Small intestine (tissue), 7 donors: ENCODE data around the gene EXOC3L2. TPM values are rescaled to one million over a fixed set of nuclear protein-coding genes. Genes with fewer than 3 reads are reported as not detected.
A peak's percentile ranks its signal among the peaks of the same experiment; 100 is the strongest.

Source experiments
- DNase-seq, 2 donors: peaks; one replicate each; pipeline versions ENCODE4 v3.0.0 to v3.0.0-alpha.2; 2013
- FAIRE-seq: peaks from 2 replicates; lab custom pipeline; 2012; peaks lifted over from hg19 to GRCh38; lab: Jason Lieb, UNC
- H3K27ac ChIP-seq, 3 donors: one replicate each; pipeline ENCODE4 v1.5.1; 2013; ENCODE audit warnings: low read length in 2 of 3, mild to moderate bottlenecking in 2 of 3, control low read depth in 1 of 3, inconsistent platforms in 1 of 3, low read depth in 1 of 3, moderate library complexity in 1 of 3
- H3K27me3 ChIP-seq, 3 donors: one replicate each; pipeline ENCODE4 v1.6.1; 2013; ENCODE audit warnings: low read length in 3 of 3, inconsistent platforms in 1 of 3; ENCODE audit not compliant: control insufficient read depth in 3 of 3, insufficient read depth in 3 of 3
- H3K36me3 ChIP-seq, 3 donors: one replicate each; pipeline ENCODE4 v1.6.1; 2013; ENCODE audit warnings: low read length in 3 of 3, inconsistent platforms in 1 of 3, low read depth in 1 of 3, mild to moderate bottlenecking in 1 of 3, moderate library complexity in 1 of 3; ENCODE audit not compliant: control insufficient read depth in 3 of 3, insufficient read depth in 2 of 3
- H3K4me1 ChIP-seq, 3 donors: one replicate each; pipeline ENCODE4 v1.6.1; 2013; ENCODE audit warnings: low read length in 2 of 3, inconsistent platforms in 1 of 3, low read depth in 1 of 3, mild to moderate bottlenecking in 1 of 3, moderate library complexity in 1 of 3; ENCODE audit not compliant: control insufficient read depth in 3 of 3, insufficient read depth in 2 of 3
- H3K4me3 ChIP-seq, 3 donors: one replicate each; pipeline ENCODE4 v1.5.1; 2013; ENCODE audit warnings: low read length in 3 of 3, control low read depth in 1 of 3, inconsistent platforms in 1 of 3, low read depth in 1 of 3, mild to moderate bottlenecking in 1 of 3, moderate library complexity in 1 of 3
- H3K9me3 ChIP-seq, 2 donors: one replicate each; pipeline ENCODE4 v1.6.1; 2013; ENCODE audit warnings: low read depth in 1 of 2, low read length in 1 of 2; ENCODE audit not compliant: control insufficient read depth in 2 of 2, insufficient read depth in 1 of 2
- WGBS, 3 donors: extraction: QIAGEN DNeasy Blood & Tissue Kit; methylation state at CpG; one replicate each; pipeline ENCODE4 v1.1.7; 2013; 5-methylcytosine and 5-hydroxymethylcytosine counted together
- polyA plus RNA-seq, 4 donors: library from polyadenylated mRNA; stranded (reverse) in 3 of 4; unstranded in 1 of 4; fragments of 200-250 nt in 3 of 4; fragments of 120-200 nt in 1 of 4; gene quantifications; one replicate each; pipeline versions ENCODE4 v1.2.1 to v1.2.3, GENCODE V29; 2013
- donor health status: healthy with polysubstance abuse.
- donor health status: control.
- donor health status: control.
- donor health status: Bipolar disorder and iron deficiency.
- donor health status: healthy.

EXOC3L2 gene
- polyA plus RNA-seq, 4 donors, result 0.22 to 2.7 (median 2.1) TPM

DNA sequence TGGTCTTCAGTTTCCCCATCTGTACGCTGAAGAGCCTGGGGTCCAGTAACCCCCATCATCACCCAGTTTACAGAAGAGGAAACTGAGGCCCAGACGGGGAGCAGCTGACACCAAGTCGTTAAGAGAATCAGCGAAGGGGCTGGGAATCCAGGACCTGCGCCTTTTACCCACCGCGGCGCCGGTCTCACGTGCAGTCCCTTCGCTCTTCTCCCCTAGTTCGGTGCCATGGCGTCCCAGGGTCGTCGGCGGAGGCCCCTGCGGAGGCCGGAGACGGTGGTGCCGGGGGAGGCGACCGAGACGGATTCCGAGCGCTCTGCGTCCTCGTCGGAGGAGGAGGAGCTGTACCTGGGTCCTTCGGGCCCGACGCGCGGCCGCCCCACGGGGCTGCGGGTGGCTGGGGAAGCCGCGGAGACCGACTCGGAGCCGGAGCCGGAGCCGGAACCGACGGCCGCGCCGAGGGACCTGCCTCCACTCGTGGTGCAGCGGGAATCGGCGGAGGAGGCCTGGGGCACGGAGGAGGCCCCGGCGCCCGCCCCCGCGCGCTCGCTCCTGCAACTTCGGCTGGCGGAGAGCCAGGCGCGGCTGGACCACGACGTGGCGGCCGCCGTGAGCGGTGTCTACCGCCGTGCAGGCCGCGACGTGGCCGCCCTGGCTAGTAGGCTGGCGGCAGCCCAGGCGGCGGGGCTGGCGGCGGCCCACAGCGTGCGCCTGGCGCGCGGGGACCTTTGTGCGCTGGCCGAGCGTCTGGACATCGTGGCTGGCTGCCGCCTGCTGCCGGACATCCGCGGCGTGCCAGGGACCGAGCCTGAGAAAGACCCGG, 65.9 kb downstream of the EXOC3L2 start:
- DNase-seq (peak in 1 of 2 donors; percentile 77), FAIRE-seq (no peak)
- WGBS, 3 donors, result 1 to 2% (median 1%) methylated on average over 48 to 97 of the region's 97 CpGs

DNA sequence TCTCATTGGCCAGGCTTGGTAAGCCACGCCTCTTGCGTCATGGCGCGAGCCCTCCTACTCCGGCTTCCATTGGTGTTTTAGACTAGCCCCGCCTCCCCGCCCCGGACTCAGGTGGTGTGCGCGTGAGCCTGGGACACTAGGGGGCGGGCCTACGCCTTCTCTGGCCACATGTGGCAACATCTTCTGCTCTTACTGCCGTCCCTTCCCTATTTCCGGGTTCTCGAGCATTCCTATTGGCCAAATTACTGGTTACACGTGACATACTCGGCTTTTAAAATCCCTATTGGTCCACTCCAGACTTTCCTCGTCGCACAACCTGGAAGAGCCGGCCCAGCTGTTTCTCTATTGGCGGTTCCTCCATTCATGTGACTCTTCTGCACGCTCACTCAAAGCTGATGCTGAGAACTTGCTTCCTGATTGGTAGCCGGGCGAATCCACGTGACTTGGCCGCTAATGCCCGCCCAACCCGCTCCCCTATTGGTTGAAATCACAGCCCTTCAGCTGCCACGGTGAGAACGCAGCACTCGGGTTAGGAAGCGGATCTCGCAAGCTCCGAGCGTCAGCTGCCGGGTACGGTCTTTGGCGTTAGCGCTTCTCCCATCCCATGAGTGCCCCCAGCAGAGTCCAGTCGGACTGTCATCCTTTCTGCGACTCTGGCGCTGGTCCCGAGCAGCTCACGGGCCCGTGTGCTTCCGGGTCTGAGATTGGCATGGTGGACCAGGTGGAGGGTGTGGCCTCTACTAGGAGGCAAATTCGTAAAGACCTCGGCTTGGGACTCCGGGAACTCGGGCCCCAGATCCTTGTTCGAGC, 66.7 kb downstream of the EXOC3L2 start, which contains the start of gene BLOC1S3:
Gene BLOC1S3, plus strand, starts transcription at position 523 of the 810 bp plus-strand sequence. CDS start 513 bp downstream, outside the sequence.
- H3K4me1 ChIP-seq, result peaks cover 0 to 13% (median 12%) of the 10 kb centered on the region in 3 donors
- H3K27me3 ChIP-seq, result no peaks in the 10 kb centered on the region
- FAIRE-seq (peak; percentile 73), DNase-seq (peak; percentile 100)
- peak within 1 kb of the TSS; percentile 74 to 96 (median 86) for H3K4me3 ChIP-seq
- peaks cover 0 to 22% (median 2%) of the 10 kb centered on the region in 3 donors for H3K36me3 ChIP-seq
- WGBS, 3 donors, result 0% methylated on average over 51 of the region's 51 CpGs
- peak within 1 kb of the TSS; percentile 88 to 98 (median 92) for H3K27ac ChIP-seq
- H3K9me3 ChIP-seq, result no peaks in the 10 kb centered on the region

More for the DNA sequence above, 65.9 kb downstream of the EXOC3L2 start:
- H3K9me3 ChIP-seq, result no peaks in the 10 kb centered on the region
- no peaks in the 10 kb centered on the region for H3K27me3 ChIP-seq
- peaks cover 0 to 18% (median 2%) of the 10 kb centered on the region in 3 donors for H3K36me3 ChIP-seq
- peak overlapping the region; percentile 64 to 96 (median 86) for H3K4me3 ChIP-seq
- peak overlapping the region; percentile 85 to 94 (median 92) for H3K27ac ChIP-seq
- peaks cover 0 to 13% (median 12%) of the 10 kb centered on the region in 3 donors for H3K4me1 ChIP-seq

DNA sequence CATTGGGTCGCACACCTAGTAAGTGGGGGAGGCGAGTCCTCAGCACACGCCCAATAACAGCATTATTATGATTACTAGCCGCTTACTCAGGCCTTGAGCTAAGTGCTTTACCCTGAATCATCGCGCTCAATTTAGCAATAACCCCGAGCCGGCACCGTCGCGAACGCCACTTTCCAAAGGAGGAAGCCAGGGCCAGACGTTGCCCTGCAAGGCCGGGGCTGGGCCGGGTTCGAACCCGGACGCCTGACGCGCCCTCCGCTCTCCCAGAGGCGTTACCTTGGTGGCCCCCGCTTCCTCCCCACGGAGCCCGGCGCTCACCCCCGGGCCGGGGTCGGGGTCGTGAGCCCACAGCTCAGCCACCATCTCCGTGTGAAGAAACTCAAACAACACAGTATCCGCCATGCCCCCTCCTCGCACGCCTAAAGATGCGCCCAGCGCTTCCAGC, 67.4 kb downstream of the EXOC3L2 start, which contains the start of gene TRAPPC6A:
Gene TRAPPC6A, minus strand, starts transcription at position 421 of the 445 bp plus-strand sequence. Its CDS starts 19 bp downstream, at position 402.
- Histone ChIP-seq H3K4me1 (peaks cover 0 to 13% (median 12%) of the 10 kb centered on the region in 3 donors), H3K27me3 (no peaks in the 10 kb centered on the region), H3K9me3 (no peaks in the 10 kb centered on the region), H3K4me3 (peak within 1 kb of the TSS; percentile 74 to 96 (median 86)), H3K27ac (peak within 1 kb of the TSS; percentile 88 to 98 (median 92)), H3K36me3 (peaks cover 0 to 22% (median 2%) of the 10 kb centered on the region in 3 donors)
- DNase-seq (no peak), FAIRE-seq (no peak)
- 0 to 1% (median 0%) methylated on average over 35 to 36 of the region's 36 CpGs for WGBS, 3 donors

DNA sequence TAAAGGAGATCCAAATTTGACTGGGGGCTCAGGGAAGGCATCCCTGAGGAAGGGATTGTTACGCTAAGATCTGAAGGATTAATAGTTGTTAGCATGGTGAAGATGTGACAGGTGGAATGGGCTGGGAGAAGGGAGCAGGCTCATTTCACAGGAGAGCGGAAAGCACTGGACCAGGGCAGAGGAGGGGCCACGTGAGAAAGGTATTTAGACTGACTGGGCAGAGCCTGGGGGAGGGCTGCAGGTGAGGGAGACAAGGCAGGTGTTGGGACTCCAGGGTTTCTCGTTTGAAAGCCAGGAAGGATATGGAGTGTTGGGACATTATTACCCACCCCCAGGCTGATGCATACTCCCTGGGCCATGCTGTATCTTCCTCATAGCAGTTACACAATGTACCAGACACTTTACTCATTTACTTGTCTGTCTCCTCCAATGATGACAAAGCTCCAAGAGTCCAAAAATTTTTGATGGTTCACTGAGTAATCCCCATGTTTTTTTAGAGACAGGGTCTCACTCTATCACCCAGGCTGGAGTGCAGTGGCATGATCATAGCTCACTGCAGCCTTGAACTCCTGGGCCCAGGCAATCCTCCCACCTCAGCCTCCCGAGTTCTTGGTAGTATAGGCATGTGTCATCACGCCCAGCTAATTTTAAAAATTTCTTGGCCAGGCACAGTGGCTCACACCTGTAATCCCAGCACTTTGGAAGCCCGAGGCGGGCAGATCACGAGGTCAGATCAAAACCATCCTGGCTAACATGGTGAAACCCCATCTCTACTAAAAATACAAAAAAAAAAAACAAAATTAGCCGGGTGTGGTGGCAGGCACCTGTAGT, 69.5 kb downstream of the EXOC3L2 start:
- H3K4me3 ChIP-seq, result no peak overlapping the region
- no peaks in the 10 kb centered on the region for H3K27me3 ChIP-seq
- H3K27ac ChIP-seq, result no peak overlapping the region
- H3K36me3 ChIP-seq, result peaks cover 0 to 9% (median 0%) of the 10 kb centered on the region in 3 donors
- DNase-seq (no peak), FAIRE-seq (no peak)
- no peaks in the 10 kb centered on the region for H3K9me3 ChIP-seq
- 77 to 82% (median 78%) methylated on average over 10 of the region's 10 CpGs for WGBS, 3 donors
- H3K4me1 ChIP-seq, result peaks cover 0 to 16% (median 12%) of the 10 kb centered on the region in 3 donors

DNA sequence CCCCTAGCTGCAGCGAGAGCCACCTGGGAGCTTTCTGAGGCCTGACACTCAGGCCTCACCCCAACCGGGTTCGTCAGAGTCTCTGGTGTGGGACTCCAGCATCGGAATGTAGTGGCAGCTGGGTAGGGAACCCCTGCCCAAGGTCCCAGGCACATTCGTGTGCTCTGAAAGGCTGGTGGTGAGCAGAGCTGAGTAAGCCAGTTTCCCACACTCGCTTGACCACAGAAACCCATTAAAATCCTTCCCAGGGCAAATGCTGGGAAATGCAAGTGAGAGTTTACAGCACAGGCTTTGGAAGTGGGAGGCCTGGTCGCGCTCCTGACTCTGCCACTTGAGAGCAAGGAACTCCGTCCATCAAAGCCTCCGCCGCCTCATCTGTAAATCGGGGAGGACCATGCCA, 71.4 kb downstream of the EXOC3L2 start:
- FAIRE-seq, result no peak
- Histone ChIP-seq H3K4me3 (no peak overlapping the region), H3K27ac (no peak overlapping the region), H3K4me1 (peaks cover 0 to 8% (median 7%) of the 10 kb centered on the region in 3 donors), H3K27me3 (no peaks in the 10 kb centered on the region), H3K36me3 (peaks cover 0 to 16% (median 0%) of the 10 kb centered on the region in 3 donors), H3K9me3 (no peaks in the 10 kb centered on the region)
- no peak for DNase-seq
- 83 to 91% (median 87%) methylated on average over 12 of the region's 12 CpGs for WGBS, 3 donors

DNA sequence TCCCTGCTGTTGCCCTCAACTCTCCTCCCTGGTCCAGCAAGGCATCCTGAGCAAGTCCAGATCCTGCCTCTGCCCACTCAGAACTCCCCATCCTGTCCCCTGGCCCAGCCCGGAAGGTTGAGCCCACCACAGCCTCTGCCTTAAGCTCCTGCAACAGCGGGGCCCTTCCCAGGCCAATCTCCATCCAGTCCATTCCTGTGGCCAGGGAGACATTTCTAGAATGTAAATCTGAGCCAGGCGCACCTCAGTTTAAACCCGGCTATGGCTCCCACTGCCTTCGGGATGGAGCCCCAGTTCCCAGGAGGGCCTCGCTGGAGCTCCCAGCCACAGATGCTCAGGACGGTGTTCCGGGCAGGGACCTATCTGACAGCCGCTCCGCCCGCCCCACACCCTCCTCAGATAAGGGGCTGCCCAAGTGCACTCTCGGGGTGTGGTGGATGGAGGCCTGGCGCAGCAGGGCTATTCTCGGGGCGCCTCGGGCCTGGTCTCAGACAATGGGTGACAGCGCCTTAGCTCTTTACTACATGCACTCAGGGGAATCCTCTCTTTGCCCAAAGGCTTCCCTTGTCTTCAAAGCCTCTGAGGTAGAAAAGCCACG, 72.5 kb downstream of the EXOC3L2 start:
- DNase-seq, result no peak
- H3K27me3 ChIP-seq, result no peaks in the 10 kb centered on the region
- 60 to 76% (median 70%) methylated on average over 17 of the region's 18 CpGs for WGBS, 3 donors
- peak overlapping the region in 1 of 3 donors; percentile 57 for H3K27ac ChIP-seq
- H3K9me3 ChIP-seq, result no peaks in the 10 kb centered on the region
- peaks cover 0 to 16% (median 0%) of the 10 kb centered on the region in 3 donors for H3K36me3 ChIP-seq
- no peak overlapping the region for H3K4me3 ChIP-seq
- FAIRE-seq, result no peak
- peaks cover 0 to 8% (median 7%) of the 10 kb centered on the region in 3 donors for H3K4me1 ChIP-seq

DNA sequence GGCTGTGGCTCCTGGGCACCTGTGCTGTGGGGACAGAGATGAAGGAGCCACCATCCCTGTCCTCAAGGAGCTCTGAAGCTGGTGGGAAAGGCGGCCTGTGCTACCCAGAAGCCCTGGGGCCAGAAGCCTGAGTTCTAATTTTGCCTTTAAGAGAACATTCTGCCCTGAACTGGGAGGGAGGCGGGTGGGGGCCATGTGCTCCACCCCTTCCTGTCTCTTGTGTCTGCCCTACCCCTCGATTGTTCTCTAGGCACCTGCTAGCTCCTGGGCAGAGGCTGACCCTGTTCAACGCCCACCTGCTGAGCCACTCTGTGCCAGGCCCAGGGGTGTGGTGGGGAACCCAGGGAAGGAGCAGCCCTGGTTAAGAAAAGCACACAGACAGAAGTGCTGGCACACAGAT, 73.0 kb downstream of the EXOC3L2 start:
- Histone ChIP-seq H3K27ac (peak overlapping the region in 1 of 3 donors; percentile 57), H3K4me3 (no peak overlapping the region), H3K36me3 (peaks cover 0 to 16% (median 0%) of the 10 kb centered on the region in 3 donors), H3K9me3 (no peaks in the 10 kb centered on the region), H3K4me1 (peaks cover 0 to 7% (median 4%) of the 10 kb centered on the region in 3 donors), H3K27me3 (no peaks in the 10 kb centered on the region)
- no peak for FAIRE-seq
- DNase-seq, result no peak
- 32 to 47% (median 46%) methylated on average over 4 of the region's 4 CpGs for WGBS, 3 donors
